Activated naive CD8-positive, alpha-beta T cell (primary cell): ENCODE data around the gene CWC22.
"Not testable (repeated sequence)": the region's sequence is repeated elsewhere in the genome, so short reads cannot be mapped to it uniquely, and the experiment has no call there.

Experiments
- H3K27ac Mint-ChIP-seq: one replicate; pipeline ENCODE4 v1.8.0; 2021; ENCODE audit warnings: mixed read lengths
- H3K27me3 Mint-ChIP-seq: one replicate; pipeline ENCODE4 v1.8.0; 2021; ENCODE audit warnings: mixed read lengths
- H3K36me3 Mint-ChIP-seq: one replicate; pipeline ENCODE4 v1.8.0; 2021; ENCODE audit warnings: mixed read lengths
- H3K4me1 Mint-ChIP-seq: one replicate; pipeline ENCODE4 v1.8.0; 2021; ENCODE audit warnings: low read depth, mixed read lengths
- H3K4me3 Mint-ChIP-seq: one replicate; pipeline ENCODE4 v1.8.0; 2021; ENCODE audit warnings: mild to moderate bottlenecking, mixed read lengths
- H3K9me3 Mint-ChIP-seq: one replicate; pipeline ENCODE4 v1.8.0; 2021; ENCODE audit warnings: low read depth, mixed read lengths

CWC22 gene

GRCh38 chr2:179987916-179988315, 19.2 kb downstream of the CWC22 start:
- H3K27ac Mint-ChIP-seq: no peak overlapping the region
- H3K9me3 Mint-ChIP-seq: no peaks in the 10 kb centered on the region
- H3K4me1 Mint-ChIP-seq: peaks cover 24% of the 10 kb centered on the region
- peaks cover 29% of the 10 kb centered on the region for H3K36me3 Mint-ChIP-seq
- no peak overlapping the region for H3K4me3 Mint-ChIP-seq
- H3K27me3 Mint-ChIP-seq: no peaks in the 10 kb centered on the region

- H3K4me1 Mint-ChIP-seq: peaks cover 4% of the 10 kb centered on the region
- H3K9me3 Mint-ChIP-seq: no peaks in the 10 kb centered on the region
- H3K36me3 Mint-ChIP-seq: peaks cover 35% of the 10 kb centered on the region
- H3K4me3 Mint-ChIP-seq: no peak overlapping the region
- no peak overlapping the region for H3K27ac Mint-ChIP-seq
- no peaks in the 10 kb centered on the region for H3K27me3 Mint-ChIP-seq
Observed at GRCh38 chr2:179985163-179985820, 21.8 kb downstream of the CWC22 start.

- no peaks in the 10 kb centered on the region for H3K27me3 Mint-ChIP-seq
- no peak overlapping the region for H3K27ac Mint-ChIP-seq
- H3K4me3 Mint-ChIP-seq: no peak overlapping the region
- H3K4me1 Mint-ChIP-seq: peaks cover 2% of the 10 kb centered on the region
- H3K9me3 Mint-ChIP-seq: no peaks in the 10 kb centered on the region
- peaks cover 43% of the 10 kb centered on the region for H3K36me3 Mint-ChIP-seq
Observed at GRCh38 chr2:179983250-179983932, 23.7 kb downstream of the CWC22 start.

DNA sequence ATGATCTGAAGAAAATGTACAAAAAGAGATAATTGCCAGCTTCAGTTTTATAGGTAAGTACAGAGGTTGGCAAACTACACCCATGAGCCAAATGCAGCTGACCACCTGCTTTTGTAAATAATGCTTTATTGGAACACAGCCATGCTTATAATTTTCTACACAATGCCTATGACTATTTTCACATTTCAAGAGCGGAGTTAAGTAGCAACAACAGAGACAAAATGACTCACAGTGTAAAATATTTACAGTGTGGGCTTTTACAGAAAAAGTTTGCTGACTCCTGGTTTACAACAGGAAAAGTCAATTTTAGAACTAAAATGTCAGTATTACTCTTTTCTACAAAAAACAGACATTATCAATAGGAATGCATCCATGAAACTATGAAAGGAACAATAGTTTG, 26.0 kb downstream of the CWC22 start:
- Mint-ChIP-seq H3K4me3 (no peak overlapping the region), H3K36me3 (peaks cover 45% of the 10 kb centered on the region), H3K27ac (no peak overlapping the region), H3K9me3 (no peaks in the 10 kb centered on the region), H3K27me3 (no peaks in the 10 kb centered on the region), H3K4me1 (peaks cover 4% of the 10 kb centered on the region)

DNA sequence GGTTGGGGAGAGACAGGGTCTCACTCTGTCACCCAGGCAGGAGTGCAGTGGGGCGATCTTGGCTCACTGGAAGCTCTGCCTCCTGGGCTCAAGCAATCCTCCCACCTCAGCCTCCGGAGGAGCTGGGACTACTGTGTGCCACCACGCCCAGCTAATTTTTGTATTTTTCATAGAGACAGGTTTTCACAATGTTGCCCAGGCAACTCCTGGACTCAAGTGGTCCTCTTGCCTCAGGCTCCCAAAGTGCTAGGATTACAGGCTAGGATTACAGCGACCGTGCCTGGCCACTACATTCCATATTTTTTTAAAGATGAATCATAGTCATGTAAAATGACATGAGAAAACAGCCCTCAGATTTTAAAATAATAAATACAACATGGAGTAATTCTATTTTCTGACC, 32.3 kb downstream of the CWC22 start:
- Mint-ChIP-seq H3K4me1 (peaks cover 2% of the 10 kb centered on the region), H3K9me3 (no peaks in the 10 kb centered on the region), H3K27ac (no peak overlapping the region), H3K36me3 (peaks cover 21% of the 10 kb centered on the region), H3K27me3 (no peaks in the 10 kb centered on the region), H3K4me3 (no peak overlapping the region)

- Mint-ChIP-seq H3K9me3 (no peaks in the 10 kb centered on the region), H3K4me1 (peaks cover 6% of the 10 kb centered on the region), H3K27ac (no peak overlapping the region), H3K4me3 (no peak overlapping the region), H3K36me3 (peaks cover 24% of the 10 kb centered on the region), H3K27me3 (no peaks in the 10 kb centered on the region)
Observed at GRCh38 chr2:179966778-179967394, 40.2 kb downstream of the CWC22 start.

GRCh38 chr2:179965291-179966258, 41.5 kb downstream of the CWC22 start:
- peaks cover 6% of the 10 kb centered on the region for H3K4me1 Mint-ChIP-seq
- H3K36me3 Mint-ChIP-seq: peaks cover 23% of the 10 kb centered on the region
- no peaks in the 10 kb centered on the region for H3K27me3 Mint-ChIP-seq
- H3K27ac Mint-ChIP-seq: no peak overlapping the region
- H3K4me3 Mint-ChIP-seq: no peak overlapping the region
- H3K9me3 Mint-ChIP-seq: no peaks in the 10 kb centered on the region

GRCh38 chr2:179963626-179964025, 43.5 kb downstream of the CWC22 start:
- Mint-ChIP-seq H3K27ac (peak overlapping the region; percentile 66), H3K9me3 (no peaks in the 10 kb centered on the region), H3K4me1 (peaks cover 6% of the 10 kb centered on the region), H3K36me3 (peaks cover 22% of the 10 kb centered on the region), H3K27me3 (no peaks in the 10 kb centered on the region), H3K4me3 (no peak overlapping the region)

DNA sequence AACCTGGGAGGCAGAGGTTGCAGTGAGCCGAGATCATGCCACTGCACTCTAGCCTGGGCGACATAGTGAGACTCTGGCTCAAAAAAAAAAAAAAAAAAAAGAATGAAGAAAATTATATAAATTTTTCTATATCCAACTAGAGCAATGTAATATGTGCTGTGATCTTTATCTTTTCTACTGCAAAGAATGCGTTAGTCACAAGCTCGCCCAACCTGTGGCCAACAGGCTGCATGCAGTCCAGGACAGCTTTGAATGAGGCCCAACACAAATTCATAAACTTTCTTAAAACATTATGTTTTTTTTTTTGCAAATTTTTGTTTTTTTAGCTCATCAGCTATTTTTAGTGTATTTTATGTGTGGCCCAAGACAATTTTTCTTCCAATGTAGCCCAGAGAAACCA, 48.8 kb downstream of the CWC22 start:
- H3K27me3 Mint-ChIP-seq, H3K9me3 Mint-ChIP-seq, H3K4me3 Mint-ChIP-seq, H3K4me1 Mint-ChIP-seq, H3K36me3 Mint-ChIP-seq, H3K27ac Mint-ChIP-seq: not testable (repeated sequence)

DNA sequence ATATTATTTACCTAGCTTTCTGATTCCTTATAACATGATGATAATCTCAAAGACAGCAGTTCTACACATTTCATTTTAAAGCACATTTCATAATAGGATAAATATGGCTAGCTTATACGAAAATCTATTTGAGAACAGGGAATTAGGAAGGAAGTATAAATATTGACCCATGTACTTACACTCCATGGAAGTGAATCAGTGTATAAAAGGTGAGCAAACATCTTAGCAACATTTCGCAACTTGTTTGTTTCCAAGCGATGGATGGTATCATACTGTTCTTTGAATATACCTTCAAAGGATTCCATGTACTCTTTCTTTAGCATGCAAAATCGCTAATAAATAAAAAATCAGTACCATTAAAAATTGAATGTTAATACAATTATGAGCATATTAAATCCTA, 53.1 kb downstream of the CWC22 start:
- no peak overlapping the region for H3K4me3 Mint-ChIP-seq
- no peaks in the 10 kb centered on the region for H3K9me3 Mint-ChIP-seq
- no peaks in the 10 kb centered on the region for H3K27me3 Mint-ChIP-seq
- peaks cover 16% of the 10 kb centered on the region for H3K36me3 Mint-ChIP-seq
- H3K27ac Mint-ChIP-seq: no peak overlapping the region
- H3K4me1 Mint-ChIP-seq: no peaks in the 10 kb centered on the region

- H3K4me3 Mint-ChIP-seq: no peak overlapping the region
- no peaks in the 10 kb centered on the region for H3K27me3 Mint-ChIP-seq
- no peaks in the 10 kb centered on the region for H3K9me3 Mint-ChIP-seq
- no peaks in the 10 kb centered on the region for H3K4me1 Mint-ChIP-seq
- H3K36me3 Mint-ChIP-seq: peaks cover 19% of the 10 kb centered on the region
- H3K27ac Mint-ChIP-seq: peak overlapping the region; percentile 61
Observed at GRCh38 chr2:179953359-179953758, 53.7 kb downstream of the CWC22 start.

GRCh38 chr2:179952658-179953057, 54.4 kb downstream of the CWC22 start:
- no peak overlapping the region for H3K27ac Mint-ChIP-seq
- H3K4me1 Mint-ChIP-seq: no peaks in the 10 kb centered on the region
- no peaks in the 10 kb centered on the region for H3K27me3 Mint-ChIP-seq
- H3K9me3 Mint-ChIP-seq: no peaks in the 10 kb centered on the region
- H3K36me3 Mint-ChIP-seq: peaks cover 22% of the 10 kb centered on the region
- no peak overlapping the region for H3K4me3 Mint-ChIP-seq

GRCh38 chr2:179951680-179952079, 55.4 kb downstream of the CWC22 start:
- Mint-ChIP-seq H3K27ac (peak overlapping the region; percentile 2), H3K4me3 (no peak overlapping the region), H3K4me1 (no peaks in the 10 kb centered on the region), H3K9me3 (no peaks in the 10 kb centered on the region), H3K27me3 (no peaks in the 10 kb centered on the region), H3K36me3 (peaks cover 21% of the 10 kb centered on the region)

- H3K27ac Mint-ChIP-seq: no peak overlapping the region
- no peak overlapping the region for H3K4me3 Mint-ChIP-seq
- peaks cover 23% of the 10 kb centered on the region for H3K36me3 Mint-ChIP-seq
Observed at GRCh38 chr2:179950391-179950790, 56.7 kb downstream of the CWC22 start.

DNA sequence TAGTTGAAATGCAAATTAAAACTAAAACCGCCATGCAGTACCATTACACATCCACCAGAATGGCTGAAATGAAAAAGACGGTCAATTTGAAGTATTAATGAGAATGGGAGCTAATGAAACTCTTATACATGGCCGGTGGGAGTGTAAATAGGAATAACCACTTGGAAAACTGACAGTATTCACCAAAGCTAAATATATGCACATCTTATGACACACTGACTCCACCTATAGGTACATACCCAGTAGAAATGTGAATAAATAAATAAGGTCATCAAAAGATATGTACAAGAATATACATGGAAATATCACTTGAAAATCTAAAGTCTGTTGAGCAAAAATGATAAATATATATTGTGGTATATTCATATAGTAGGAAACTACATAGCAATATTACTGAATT, 57.7 kb downstream of the CWC22 start:
- no peaks in the 10 kb centered on the region for H3K9me3 Mint-ChIP-seq
- H3K4me3 Mint-ChIP-seq: no peak overlapping the region
- peaks cover 27% of the 10 kb centered on the region for H3K36me3 Mint-ChIP-seq
- H3K27me3 Mint-ChIP-seq: no peaks in the 10 kb centered on the region
- H3K4me1 Mint-ChIP-seq: no peaks in the 10 kb centered on the region
- no peak overlapping the region for H3K27ac Mint-ChIP-seq

More at GRCh38 chr2:179950391-179950790, 56.7 kb downstream of the CWC22 start:
- Mint-ChIP-seq H3K27me3 (no peaks in the 10 kb centered on the region), H3K9me3 (no peaks in the 10 kb centered on the region), H3K4me1 (no peaks in the 10 kb centered on the region)
